Epithelial cell of proximal tubule (primary cell): ENCODE measurements around the gene RAB24. TPM values are rescaled to one million over a fixed set of nuclear protein-coding genes. Genes with fewer than 3 reads are reported as not detected.

Experiments used
- total RNA-seq: library from RNA; depleted of rRNA; stranded (reverse); fragments of >200 nt; gene quantifications from 2 replicates; pipeline ENCODE4 v1.2.3, GENCODE V29; 2015

The RAB24 gene
- total RNA-seq, 1 donor from 2014 or later, result 22.4 TPM

Other genes starting within 250 kb of the RAB24 start
- gene FGFR4, start 216.8 kb downstream of the RAB24 start, total RNA-seq, result 50.0 and 54.6 TPM in 2 replicates
- 27.2 and 30.6 TPM in 2 replicates for gene NSD1, start 169.9 kb downstream of the RAB24 start, total RNA-seq
- gene PRELID1, start 80 bp upstream of the RAB24 start, total RNA-seq, result 150 and 273 TPM in 2 replicates
- 41.9 and 42.7 TPM in 2 replicates for gene MXD3, start 8.2 kb upstream of the RAB24 start, total RNA-seq
- gene LMAN2, start 47.9 kb upstream of the RAB24 start, total RNA-seq, result 252 and 266 TPM in 2 replicates
- gene RGS14, start 54.2 kb upstream of the RAB24 start, total RNA-seq, result 17.1 and 19.6 TPM in 2 replicates
- not detected in 2 replicates for gene SLC34A1, start 80.7 kb upstream of the RAB24 start, total RNA-seq
- not detected in 2 replicates for gene PFN3, start 96.9 kb upstream of the RAB24 start, total RNA-seq
- 9.2 and 12.9 TPM in 2 replicates for gene F12, start 105.8 kb upstream of the RAB24 start, total RNA-seq
- 66.5 and 95.8 TPM in 2 replicates for gene GRK6, start 123.0 kb upstream of the RAB24 start, total RNA-seq
- gene PRR7, start 143.1 kb upstream of the RAB24 start, total RNA-seq, result 28.4 and 30.9 TPM in 2 replicates
- 430 and 471 TPM in 2 replicates for gene DBN1, start 169.9 kb upstream of the RAB24 start, total RNA-seq
- gene PDLIM7, start 193.9 kb upstream of the RAB24 start, total RNA-seq, result 286 and 420 TPM in 2 replicates
- 0.36 and 1.5 TPM in 2 replicates for gene DOK3, start 206.1 kb upstream of the RAB24 start, total RNA-seq
- 162 and 174 TPM in 2 replicates for gene DDX41, start 213.2 kb upstream of the RAB24 start, total RNA-seq